Loucy (cell line): ENCODE data around the gene CDC23.

Experiments used
- CTCF ChIP-seq: fragments of 200-600 bp; sonication (generic); conservative IDR thresholded peaks from 2 replicates; pipeline ENCODE4 v1.5.1; 2014; ENCODE audit warnings: mild to moderate bottlenecking, antibody characterized with exemption, low read length
- EZH2phosphoT487 ChIP-seq: fragments of 200-600 bp; IDR thresholded peaks from 2 replicates; pipeline ENCODE4 v1.6.1; 2018; ENCODE audit warnings: antibody characterized with exemption, mild to moderate bottlenecking, moderate library complexity, borderline replicate concordance

DNA sequence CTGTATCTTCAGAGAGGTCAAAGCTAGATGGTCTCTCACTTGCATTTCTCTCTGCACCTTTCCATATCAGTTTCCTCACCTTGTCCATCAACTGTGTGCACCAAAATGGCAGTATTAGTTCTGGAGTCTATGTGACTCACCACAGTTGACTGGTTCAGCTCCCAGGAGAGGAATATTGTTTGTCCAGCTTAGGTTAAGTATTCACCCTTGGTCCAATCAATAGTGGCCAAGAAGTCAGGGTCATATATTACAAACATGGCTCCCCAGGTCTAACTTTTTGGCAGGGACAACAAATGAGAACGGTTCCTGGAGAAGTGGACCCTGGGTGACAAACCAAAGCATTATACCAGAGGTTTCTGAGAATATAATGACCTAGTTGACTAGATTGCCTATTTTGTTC lies 24.9 kb upstream of the CDC23 start:
- no peak for TF ChIP-seq CTCF
- TF ChIP-seq EZH2phosphoT487, result no peak
